Prostate gland (tissue), 2 donors: ENCODE results near the gene CCDC136. TPM values are rescaled to one million over a fixed set of nuclear protein-coding genes. Genes with fewer than 3 reads are reported as not detected.

Source experiments
- DNase-seq: peaks from one replicate; pipeline ENCODE4 v3.0.0-alpha.2; 2019; ENCODE audit warnings: low spot score
- H3K27ac ChIP-seq, 2 donors: fragments of 200-600 bp; sonication (generic); 2 replicates each; pipeline ENCODE4 v1.5.1; 2017 to 2019
- H3K27me3 ChIP-seq: fragments of 200-600 bp; sonication (generic); replicated peaks from 2 replicates; pipeline ENCODE4 v1.5.1; 2019; ENCODE audit not compliant: insufficient read depth
- H3K36me3 ChIP-seq, 2 donors: fragments of 200-600 bp; sonication (generic); 1 replicate in 1 of 2; 2 replicates in 1 of 2; pipeline versions ENCODE4 v1.5.1 to v1.8.1; 2017 to 2019
- H3K4me1 ChIP-seq: fragments of 200-600 bp; sonication (generic); replicated peaks from 2 replicates; pipeline ENCODE4 v1.5.1; 2019
- H3K4me3 ChIP-seq, 2 donors: fragments of 200-600 bp; sonication (generic); 2 replicates each; pipeline ENCODE4 v1.5.1; 2017 to 2019
- H3K9me3 ChIP-seq: fragments of 200-600 bp; sonication (generic); 2 replicates; pipeline ENCODE4 v1.5.1; 2017
- CTCF ChIP-seq, 4 experiments: fragments of 200-600 bp in 2 of 4; fragments of 450-650 bp in 2 of 4; sonication (generic) in 2 of 4; IDR thresholded peaks; 1 replicate in 3 of 4; 2 replicates in 1 of 4; pipeline ENCODE4 v1.5.1; 2016 to 2019; ENCODE audit warnings: antibody characterized with exemption in 4 of 4, mild to moderate bottlenecking in 2 of 4, moderate library complexity in 2 of 4
- POLR2A ChIP-seq: fragments of 450-650 bp; IDR thresholded peaks from one replicate; pipeline ENCODE4 v1.6.1; 2016; ENCODE audit warnings: antibody characterized with exemption, mild to moderate bottlenecking
- POLR2AphosphoS5 ChIP-seq: sonication (generic); formaldehyde crosslinking; IDR thresholded peaks from one replicate; pipeline ENCODE4 v1.6.1; 2017; ENCODE audit warnings: antibody characterized with exemption
- WGBS: methylation state at CpG from one replicate; pipeline ENCODE4 v1.1.5; 2018; 5-methylcytosine and 5-hydroxymethylcytosine counted together
- intact Hi-C: fragments of 100-400 bp; cut with DNase I; formaldehyde crosslinking; loops from one replicate; pipeline ENCODE4 v1.14.2; 2022
- total RNA-seq, 2 donors: library from RNA; depleted of rRNA; stranded (reverse); fragments of >200 nt; gene quantifications; one replicate each; pipeline ENCODE4 v1.1.0, GENCODE V29; 2016

Gene CCDC136
- total RNA-seq, 2 donors from 2014 or later: 11.7 to 61.2 TPM

- no peak for DNase-seq
- H3K27ac ChIP-seq: peak overlapping the region; percentile 55 to 70
- TF ChIP-seq POLR2A: no peak
- peak; percentile 22 for TF ChIP-seq POLR2AphosphoS5
- H3K4me3 ChIP-seq: no peak overlapping the region
- WGBS: 43% methylated on average over 2 of the region's 2 CpGs
- H3K4me1 ChIP-seq: no peaks in the 10 kb centered on the region
- peaks cover 0 to 9% of the 10 kb centered on the region in 2 donors for H3K36me3 ChIP-seq
- intact Hi-C loops: loop anchor here (2.0 to 5.0 kb wide), 2 partner anchors 35 to 74 kb away; partner anchors contain the start of genes CCDC136 and FLNC
- H3K9me3 ChIP-seq: no peaks in the 10 kb centered on the region
- H3K27me3 ChIP-seq: no peaks in the 10 kb centered on the region
Measured at GRCh38 chr7:128757203-128757602, 34.6 kb upstream of the CCDC136 start.

- Histone ChIP-seq H3K36me3 (peaks cover 0 to 9% of the 10 kb centered on the region in 2 donors), H3K4me1 (no peaks in the 10 kb centered on the region), H3K27ac (no peak overlapping the region), H3K9me3 (no peaks in the 10 kb centered on the region), H3K4me3 (no peak overlapping the region), H3K27me3 (no peaks in the 10 kb centered on the region)
- WGBS: 97% methylated on average over 1 of the region's 1 CpG
- TF ChIP-seq POLR2A: no peak
- no peak for TF ChIP-seq CTCF (IDR thresholded peaks at IDR 0.05)
- no peak for TF ChIP-seq POLR2AphosphoS5
- intact Hi-C loops: loop anchor here (5.0 kb wide), 1 partner anchor 34 kb away; the partner anchor contains the start of gene CCDC136
- no peak for DNase-seq
Measured at GRCh38 chr7:128758553-128758952, 33.2 kb upstream of the CCDC136 start.

GRCh38 chr7:128759242-128759641 lies 32.5 kb upstream of the CCDC136 start:
- no peak for TF ChIP-seq POLR2A
- TF ChIP-seq CTCF (IDR thresholded peaks at IDR 0.05): no peak
- no peak for TF ChIP-seq POLR2AphosphoS5
- no peak overlapping the region for H3K27ac ChIP-seq
- H3K36me3 ChIP-seq: peaks cover 0 to 9% of the 10 kb centered on the region in 2 donors
- DNase-seq: no peak
- no peaks in the 10 kb centered on the region for H3K27me3 ChIP-seq
- H3K9me3 ChIP-seq: no peaks in the 10 kb centered on the region
- H3K4me3 ChIP-seq: no peak overlapping the region
- intact Hi-C loops: loop anchor here (5.0 kb wide), 1 partner anchor 33 kb away; the partner anchor contains the start of gene CCDC136
- H3K4me1 ChIP-seq: no peaks in the 10 kb centered on the region

- TF ChIP-seq POLR2A (no peak), POLR2AphosphoS5 (no peak), CTCF (IDR thresholded peaks at IDR 0.05) (no peak)
- DNase-seq: no peak
- Histone ChIP-seq H3K4me1 (no peaks in the 10 kb centered on the region), H3K27me3 (no peaks in the 10 kb centered on the region), H3K9me3 (no peaks in the 10 kb centered on the region), H3K4me3 (no peak overlapping the region), H3K27ac (peak overlapping the region in 1 of 2 donors; percentile 15), H3K36me3 (peaks cover 0 to 9% of the 10 kb centered on the region in 2 donors)
- intact Hi-C loops: no loop called here
- WGBS: 61% methylated on average over 3 of the region's 3 CpGs
Measured at GRCh38 chr7:128763541-128763940, 28.2 kb upstream of the CCDC136 start.

- H3K4me3 ChIP-seq: no peak overlapping the region
- WGBS: 95% methylated on average over 6 of the region's 6 CpGs
- no peak for DNase-seq
- no peak for TF ChIP-seq POLR2A
- no peak for TF ChIP-seq CTCF (IDR thresholded peaks at IDR 0.05)
- TF ChIP-seq POLR2AphosphoS5: no peak
- H3K27ac ChIP-seq: no peak overlapping the region
- H3K9me3 ChIP-seq: no peaks in the 10 kb centered on the region
- H3K27me3 ChIP-seq: no peaks in the 10 kb centered on the region
- peaks cover 3% of the 10 kb centered on the region for H3K4me1 ChIP-seq
- no peaks in the 10 kb centered on the region for H3K36me3 ChIP-seq
- intact Hi-C loops: no loop called here
Measured at GRCh38 chr7:128767475-128768110, 24.2 kb upstream of the CCDC136 start.
